HepG2 (cell line): ENCODE results near the gene SIGLEC10. TPM values are rescaled to one million over a fixed set of nuclear protein-coding genes. Genes with fewer than 3 reads are reported as not detected.

Experiments
- ATAC-seq: fragments of 200-7000 bp; cut with Tn5 transposase; 3 replicates; pipeline ENCODE4 v1.9.1; 2020; ENCODE audit warnings: mild to moderate bottlenecking, moderate library complexity
- BruUV-seq: library from RNA; stranded (reverse); fragments of 400-500 nt; replicated peaks from 2 replicates; lab custom pipeline; 2021; lab: Mats Ljungman, UMichigan
- CTCF ChIA-PET: fragments of 300-600 bp; formaldehyde crosslinking; extraction: SDS; loops from one replicate; lab custom pipeline; 2021; ENCODE audit warnings: low total read pairs, inconsistent platforms, low intra/inter-chr PET ratio; lab: Yijun Ruan, JAX
- POLR2A ChIA-PET: fragments of 350-600 bp; sonication (Branson Sonifier 250); formaldehyde crosslinking; loops from one replicate; lab custom pipeline; 2020; ENCODE audit warnings: antibody characterized with exemption, inconsistent platforms; lab: Yijun Ruan, JAX
- DNase-seq: peaks from one replicate; pipeline ENCODE4 v3.0.0-alpha.2; 2015; ENCODE audit warnings: low spot score
- FAIRE-seq: peaks from 3 replicates; lab custom pipeline; 2011; peaks lifted over from hg19 to GRCh38; lab: Jason Lieb, UNC
- H2AFZ ChIP-seq: one replicate; pipeline ENCODE4 v1.6.1; 2011; ENCODE audit warnings: low read length, inconsistent platforms
- H3K27ac ChIP-seq: fragments of 300-600 bp; 3 replicates; pipeline ENCODE4 v1.8.0; 2011; ENCODE audit warnings: mixed run types, mild to moderate bottlenecking, mixed read lengths, low read length, inconsistent platforms; ENCODE audit not compliant: insufficient read depth; ENCODE audit errors: extremely low read length
- H3K27me3 ChIP-seq, 2 experiments: fragments of 200-600 bp in 1 of 2; 2 replicates in 1 of 2; 3 replicates in 1 of 2; pipeline versions ENCODE4 v1.6.0 to v1.8.0; 2011; ENCODE audit warnings: low read length in 2 of 2, mild to moderate bottlenecking in 2 of 2, moderate library complexity in 2 of 2, inconsistent platforms in 1 of 2; ENCODE audit not compliant: insufficient read depth in 2 of 2, control insufficient read depth in 1 of 2
- H3K36me3 ChIP-seq, 2 experiments: fragments of 200-600 bp in 1 of 2; replicated peaks in 1 of 2; 2 replicates in 1 of 2; 3 replicates in 1 of 2; pipeline versions ENCODE4 v1.5.1 to v1.8.0; 2011; ENCODE audit warnings: low read length in 2 of 2, inconsistent platforms in 1 of 2; ENCODE audit not compliant: insufficient read depth in 2 of 2, control insufficient read depth in 1 of 2
- H3K4me1 ChIP-seq: 2 replicates; pipeline ENCODE4 v1.5.1; 2012; ENCODE audit warnings: low read length, inconsistent platforms; ENCODE audit not compliant: insufficient read depth
- H3K4me2 ChIP-seq: 2 replicates; pipeline ENCODE4 v1.6.0; 2011; ENCODE audit warnings: low read depth, low read length, inconsistent platforms
- H3K4me3 ChIP-seq, 3 experiments: fragments of 200-600 bp in 1 of 3; sonication (generic), shearing (Covaris generic) in 1 of 3; replicated peaks in 1 of 3; 2 replicates each; pipeline ENCODE4 v1.5.1; 2011 to 2016; ENCODE audit warnings: low read length in 3 of 3, inconsistent platforms in 2 of 3, low read depth in 2 of 3, mild to moderate bottlenecking in 2 of 3, control low read depth in 1 of 3, mixed read lengths in 1 of 3; ENCODE audit not compliant: insufficient read depth in 1 of 3
- H3K79me2 ChIP-seq: one replicate; pipeline ENCODE4 v1.6.1; 2011; ENCODE audit warnings: low read length, inconsistent platforms; ENCODE audit not compliant: insufficient read depth
- H3K9ac ChIP-seq: 2 replicates; pipeline ENCODE4 v1.6.0; 2011; ENCODE audit warnings: mild to moderate bottlenecking, low read depth, low read length, inconsistent platforms; ENCODE audit not compliant: insufficient read depth
- H3K9me3 ChIP-seq: 2 replicates; pipeline ENCODE4 v1.5.1; 2012; ENCODE audit warnings: mild to moderate bottlenecking, low read length
- H4K20me1 ChIP-seq: 2 replicates; pipeline ENCODE4 v1.6.0; 2011; ENCODE audit warnings: inconsistent platforms, mild to moderate bottlenecking, low read length, moderate library complexity; ENCODE audit not compliant: insufficient read depth
- ARID4A ChIP-seq: sonication (generic); formaldehyde crosslinking; IDR thresholded peaks from 2 replicates; pipeline ENCODE4 v1.5.0; 2020; ENCODE audit warnings: mild to moderate bottlenecking, missing genetic modification reagents, borderline replicate concordance
- ESRRA ChIP-seq: sonication (generic); formaldehyde crosslinking; IDR thresholded peaks from 2 replicates; pipeline ENCODE4 v1.5.1; 2020; ENCODE audit warnings: mild to moderate bottlenecking, low read depth, missing genetic modification reagents
- MATR3 ChIP-seq: sonication (generic); formaldehyde crosslinking; IDR thresholded peaks from 2 replicates; pipeline ENCODE4 v1.4.0; 2020; ENCODE audit warnings: missing genetic modification reagents
- MEF2D ChIP-seq: sonication (generic); formaldehyde crosslinking; IDR thresholded peaks from 2 replicates; pipeline ENCODE4 v1.5.1; 2020; ENCODE audit warnings: mild to moderate bottlenecking, missing genetic modification reagents
- MTF2 ChIP-seq: sonication (generic); formaldehyde crosslinking; IDR thresholded peaks from 2 replicates; pipeline ENCODE4 v1.5.0; 2020; ENCODE audit warnings: missing genetic modification reagents, borderline replicate concordance
- NR0B2 ChIP-seq: sonication (generic); formaldehyde crosslinking; IDR thresholded peaks from 2 replicates; pipeline ENCODE4 v1.4.0; 2020; ENCODE audit warnings: mild to moderate bottlenecking, missing genetic modification reagents
- RXRA ChIP-seq: sonication (generic); formaldehyde crosslinking; IDR thresholded peaks from 2 replicates; pipeline ENCODE4 v1.5.1; 2020; ENCODE audit warnings: missing genetic modification reagents
- SP5 ChIP-seq: IDR thresholded peaks from 2 replicates; pipeline ENCODE4 v1.6.1; 2016; ENCODE audit warnings: low read depth, borderline replicate concordance
- TBP ChIP-seq: sonication (generic); formaldehyde crosslinking; IDR thresholded peaks from 2 replicates; pipeline ENCODE4 v1.5.0; 2020; ENCODE audit warnings: missing genetic modification reagents
- ZNF530 ChIP-seq: sonication (generic); formaldehyde crosslinking; IDR thresholded peaks from 2 replicates; pipeline ENCODE4 v1.5.0; 2020; ENCODE audit warnings: low read depth, mild to moderate bottlenecking, missing genetic modification reagents
- ZNF576 ChIP-seq: sonication (generic); formaldehyde crosslinking; IDR thresholded peaks from 2 replicates; pipeline ENCODE4 v1.4.0; 2020; ENCODE audit warnings: mild to moderate bottlenecking, missing genetic modification reagents
- ZNF687 ChIP-seq: sonication (generic); formaldehyde crosslinking; IDR thresholded peaks from 2 replicates; pipeline ENCODE4 v1.5.1; 2020; ENCODE audit warnings: mild to moderate bottlenecking, missing genetic modification reagents, moderate library complexity
- ZNF703 ChIP-seq: sonication (generic); formaldehyde crosslinking; IDR thresholded peaks from 2 replicates; pipeline ENCODE4 v1.5.1; 2020; ENCODE audit warnings: missing genetic modification reagents, mild to moderate bottlenecking, moderate library complexity, borderline replicate concordance
- ZNF75D ChIP-seq: sonication (generic); formaldehyde crosslinking; IDR thresholded peaks from 2 replicates; pipeline ENCODE4 v1.8.1; 2023; ENCODE audit warnings: missing genetic modification reagents, mild to moderate bottlenecking, borderline replicate concordance
- ZNF891 ChIP-seq: sonication (generic); formaldehyde crosslinking; IDR thresholded peaks from 2 replicates; pipeline ENCODE4 v1.5.0; 2020; ENCODE audit warnings: mild to moderate bottlenecking, missing genetic modification reagents
- WGBS: methylation state at CpG from one replicate; pipeline ENCODE4 v1.1.6; 2017; ENCODE audit warnings: low lambda C conversion rate; 5-methylcytosine and 5-hydroxymethylcytosine counted together
- in situ Hi-C: cut with HindIII; loops from 2 replicates; pipeline ENCODE4 v1.10.0; 2017; ENCODE audit warnings: low pct_unique_long_range_greater_than_20kb; ENCODE audit not compliant: extremely low pct_ligation_motif_present
- intact Hi-C: fragments of 100-400 bp; cut with micrococcal nuclease; formaldehyde crosslinking; loops from one replicate; pipeline ENCODE4 v1.10.0; 2022; ENCODE audit not compliant: unreplicated experiment
- polyA plus RNA-seq, 8 experiments: library from polyadenylated mRNA; depleted of rRNA in 3 of 8; stranded (reverse) in 7 of 8; unstranded in 1 of 8; fragments of >200 nt; fragmentation: Illumina TruSeq in 4 of 8; extraction: Trizol in 4 of 8; gene quantifications; 2 replicates each; pipeline versions ENCODE4 v1.2.1 to v1.2.3, GENCODE V29; 2011 to 2016; ENCODE audit warnings: low read depth in 4 of 8, missing spikeins in 1 of 8, mixed read lengths in 1 of 8; ENCODE audit not compliant: insufficient read depth in 1 of 8
- total RNA-seq, 5 experiments: library from RNA; depleted of rRNA; stranded (reverse); fragments of >200 nt; fragmentation: Illumina TruSeq; extraction: Trizol; gene quantifications; 2 replicates each; pipeline ENCODE4 v1.2.3, GENCODE V29; 2016; ENCODE audit warnings: low read depth in 1 of 5

SIGLEC10 gene
- total and polyA plus RNA-seq, 2 of the 13 experiments (the other 11 are each of a cell fraction or from before 2014, with no cell fraction given): not detected

GRCh38 chr19:51458051-51458645 lies 40.7 kb upstream of the SIGLEC10 start, which contains the start of gene SIGLEC8:
Gene SIGLEC8 (minus strand): TSS chr19:51458454. CDS start chr19:51458387, 67 bp downstream.
- no peak for FAIRE-seq
- TF ChIP-seq ZNF576 (CRISPR knock-in tag) (no peak), SP5 (CRISPR knock-in tag) (no peak), ZNF530 (CRISPR knock-in tag) (no peak), ZNF75D (CRISPR knock-in tag) (no peak), ZNF703 (CRISPR knock-in tag) (no peak), MTF2 (CRISPR knock-in tag) (no peak), RXRA (no peak), ARID4A (CRISPR knock-in tag) (no peak), NR0B2 (CRISPR knock-in tag) (no peak), MATR3 (CRISPR knock-in tag) (no peak), ZNF687 (CRISPR knock-in tag) (no peak), MEF2D (CRISPR knock-in tag) (no peak), TBP (CRISPR knock-in tag) (no peak), ESRRA (no peak), ZNF891 (CRISPR knock-in tag) (no peak)

More at GRCh38 chr19:51458051-51458645, 40.7 kb upstream of the SIGLEC10 start, which contains the start of gene SIGLEC8:
- intact Hi-C loops: no loop called here
- ATAC-seq (no peak), DNase-seq (no peak)
- no peak within 1 kb of the TSS for H2AFZ ChIP-seq
- no peaks in the 10 kb centered on the region for H3K79me2 ChIP-seq
- no peaks in the 10 kb centered on the region for H3K36me3 ChIP-seq
- no peak within 1 kb of the TSS for H3K4me2 ChIP-seq
- peaks cover 10 to 55% of the 10 kb centered on the region in 2 experiments; a peak in 4 of 5 replicates for H3K27me3 ChIP-seq
- no peaks in the 10 kb centered on the region for H4K20me1 ChIP-seq
- ChIA-PET POLR2A (no interaction called here), CTCF (no interaction called here)
- no peak within 1 kb of the TSS for H3K9ac ChIP-seq
- H3K9me3 ChIP-seq: no peaks in the 10 kb centered on the region
- WGBS: 2% methylated on average over 8 of the region's 10 CpGs
- no peak within 1 kb of the TSS for H3K4me3 ChIP-seq
- no peak within 1 kb of the TSS for H3K27ac ChIP-seq
- peaks cover 18% of the 10 kb centered on the region; the same call in 1 of the 2 replicates for H3K4me1 ChIP-seq
- no TSS peak for BruUV-seq
- in situ Hi-C loops: no loop called here
